Calu3 (cell line): ENCODE data around the gene ADAMTS20. TPM values are rescaled to one million over a fixed set of nuclear protein-coding genes. Genes with fewer than 3 reads are reported as not detected.

Experiments
- BruUV-seq: library from RNA; stranded (reverse); fragments of 400-500 nt; replicated peaks from 2 replicates; lab custom pipeline; 2021; lab: Mats Ljungman, UMichigan
- CTCF ChIA-PET: fragments of 300-600 bp; sonication (Branson Sonifier 250); formaldehyde crosslinking; loops from one replicate; lab custom pipeline; 2022; ENCODE audit warnings: antibody characterized with exemption; lab: Charles Lee
- DNase-seq: peaks from one replicate; pipeline ENCODE4 v3.0.0; 2022
- H3K27ac Mint-ChIP-seq: one replicate; pipeline ENCODE4 v1.8.0; 2022; ENCODE audit warnings: mixed read lengths; ENCODE audit not compliant: unreplicated experiment
- H3K27me3 Mint-ChIP-seq: one replicate; pipeline ENCODE4 v1.8.0; 2022; ENCODE audit warnings: mixed read lengths; ENCODE audit not compliant: unreplicated experiment
- H3K36me3 Mint-ChIP-seq: one replicate; pipeline ENCODE4 v1.8.0; 2022; ENCODE audit warnings: mild to moderate bottlenecking, moderate library complexity, mixed read lengths; ENCODE audit not compliant: insufficient read depth, unreplicated experiment
- H3K4me1 Mint-ChIP-seq: one replicate; pipeline ENCODE4 v1.8.0; 2022; ENCODE audit warnings: mild to moderate bottlenecking, low read depth, mixed read lengths; ENCODE audit not compliant: unreplicated experiment
- H3K4me3 Mint-ChIP-seq: one replicate; pipeline ENCODE4 v1.8.0; 2022; ENCODE audit warnings: mild to moderate bottlenecking, low read depth, moderate library complexity, mixed read lengths; ENCODE audit not compliant: unreplicated experiment
- H3K9me3 Mint-ChIP-seq: one replicate; pipeline ENCODE4 v1.8.0; 2022; ENCODE audit warnings: low read depth, mixed read lengths; ENCODE audit not compliant: unreplicated experiment
- CTCF ChIP-seq: fragments of 200-600 bp; IDR thresholded peaks from one replicate; pipeline ENCODE4 v1.8.0; 2022; ENCODE audit warnings: antibody characterized with exemption; ENCODE audit not compliant: unreplicated experiment
- intact Hi-C: fragments of 100-400 bp; cut with micrococcal nuclease; formaldehyde crosslinking; loops from one replicate; pipeline ENCODE4 v1.10.0; 2022; ENCODE audit not compliant: unreplicated experiment
- total RNA-seq: library from RNA; stranded (reverse); gene quantifications from 2 replicates; pipeline ENCODE4 v1.2.3, GENCODE V29; 2022

ADAMTS20 gene
- total RNA-seq, 1 experiment from 2014 or later: not detected

- BruUV-seq: no TSS peak
- Mint-ChIP-seq H3K4me1 (no peaks in the 10 kb centered on the region), H3K4me3 (no peak overlapping the region), H3K27ac (no peak overlapping the region), H3K9me3 (no peaks in the 10 kb centered on the region), H3K27me3 (no peaks in the 10 kb centered on the region), H3K36me3 (no peaks in the 10 kb centered on the region)
- DNase-seq: no peak
- CTCF ChIA-PET: no interaction called here
- intact Hi-C loops: no loop called here
- no peak for TF ChIP-seq CTCF
Observed at GRCh38 chr12:43556057-43556456, 4.1 kb upstream of the ADAMTS20 start.

GRCh38 chr12:43551279-43551970 lies 578 bp downstream of the ADAMTS20 start:
- no TSS peak for BruUV-seq
- no peaks in the 10 kb centered on the region for H3K9me3 Mint-ChIP-seq
- no peaks in the 10 kb centered on the region for H3K36me3 Mint-ChIP-seq
- no peak overlapping the region for H3K4me3 Mint-ChIP-seq
- TF ChIP-seq CTCF: no peak
- intact Hi-C loops: no loop called here
- CTCF ChIA-PET: no interaction called here
- no peaks in the 10 kb centered on the region for H3K4me1 Mint-ChIP-seq
- DNase-seq: no peak
- no peaks in the 10 kb centered on the region for H3K27me3 Mint-ChIP-seq
- H3K27ac Mint-ChIP-seq: no peak overlapping the region

- CTCF ChIA-PET: no interaction called here
- no peak overlapping the region for H3K4me3 Mint-ChIP-seq
- H3K27me3 Mint-ChIP-seq: no peaks in the 10 kb centered on the region
- H3K9me3 Mint-ChIP-seq: no peaks in the 10 kb centered on the region
- intact Hi-C loops: no loop called here
- BruUV-seq: no TSS peak
- DNase-seq: no peak
- H3K4me1 Mint-ChIP-seq: no peaks in the 10 kb centered on the region
- no peak overlapping the region for H3K27ac Mint-ChIP-seq
- no peak for TF ChIP-seq CTCF
- no peaks in the 10 kb centered on the region for H3K36me3 Mint-ChIP-seq
Observed at GRCh38 chr12:43550831-43551271, 1.2 kb downstream of the ADAMTS20 start.

GRCh38 chr12:43544703-43545102 lies 7.3 kb downstream of the ADAMTS20 start:
- no peak for TF ChIP-seq CTCF
- no peaks in the 10 kb centered on the region for H3K4me1 Mint-ChIP-seq
- H3K27ac Mint-ChIP-seq: no peak overlapping the region
- BruUV-seq: no TSS peak
- CTCF ChIA-PET: no interaction called here
- no peak for DNase-seq
- H3K27me3 Mint-ChIP-seq: no peaks in the 10 kb centered on the region
- no peak overlapping the region for H3K4me3 Mint-ChIP-seq
- no peaks in the 10 kb centered on the region for H3K36me3 Mint-ChIP-seq
- H3K9me3 Mint-ChIP-seq: no peaks in the 10 kb centered on the region
- intact Hi-C loops: no loop called here
